Liver (tissue), 9 donors: ENCODE measurements around the gene DTNA. TPM values are rescaled to one million over a fixed set of nuclear protein-coding genes. Genes with fewer than 3 reads are reported as not detected.

Experiments used
- DNase-seq: peaks from one replicate; pipeline ENCODE4 v3.0.0-alpha.2; 2017; ENCODE audit warnings: low spot score
- H3K27ac ChIP-seq, 2 donors: one replicate each; pipeline ENCODE4 v1.7.0; 2013; ENCODE audit warnings: inconsistent platforms in 2 of 2, low read length in 2 of 2, control low read depth in 1 of 2, low read depth in 1 of 2, mild to moderate bottlenecking in 1 of 2
- H3K27me3 ChIP-seq, 4 donors: one replicate each; pipeline versions ENCODE4 v1.6.1 to v1.7.0; 2013; ENCODE audit warnings: low read length in 3 of 4, inconsistent platforms in 1 of 4, mild to moderate bottlenecking in 1 of 4, moderate library complexity in 1 of 4; ENCODE audit not compliant: control insufficient read depth in 4 of 4, insufficient read depth in 4 of 4
- H3K36me3 ChIP-seq, 4 donors: one replicate each; pipeline versions ENCODE4 v1.6.1 to v1.7.0; 2013; ENCODE audit warnings: low read length in 3 of 4, mild to moderate bottlenecking in 3 of 4, low read depth in 1 of 4, moderate library complexity in 1 of 4; ENCODE audit not compliant: control insufficient read depth in 4 of 4, insufficient read depth in 3 of 4
- H3K4me1 ChIP-seq, 4 donors: one replicate each; pipeline versions ENCODE4 v1.6.1 to v1.7.0; 2013; ENCODE audit warnings: low read length in 3 of 4, mild to moderate bottlenecking in 3 of 4, moderate library complexity in 1 of 4; ENCODE audit not compliant: control insufficient read depth in 4 of 4, insufficient read depth in 4 of 4
- H3K4me3 ChIP-seq, 3 donors: one replicate each; pipeline versions ENCODE4 v1.6.1 to v1.7.0; 2013; ENCODE audit warnings: low read length in 3 of 3, control low read depth in 1 of 3, low read depth in 1 of 3, mild to moderate bottlenecking in 1 of 3
- H3K9ac ChIP-seq, 2 donors: one replicate each; pipeline ENCODE4 v1.7.0; 2013; ENCODE audit warnings: low read length in 2 of 2, mild to moderate bottlenecking in 2 of 2, moderate library complexity in 2 of 2, control low read depth in 1 of 2, low read depth in 1 of 2
- H3K9me3 ChIP-seq, 4 donors: one replicate each; pipeline versions ENCODE4 v1.6.1 to v1.7.0; 2013; ENCODE audit warnings: low read length in 3 of 4; ENCODE audit not compliant: control insufficient read depth in 4 of 4
- ATF3 ChIP-seq: IDR thresholded peaks from 2 replicates; pipeline ENCODE4 v1.6.1; 2016; ENCODE audit warnings: antibody characterized with exemption
- CTCF ChIP-seq: fragments of 150-350 bp; IDR thresholded peaks from 2 replicates; pipeline ENCODE4 v1.5.1; 2017; ENCODE audit warnings: improper control_type of control experiment, low read depth, low read length; ENCODE audit not compliant: missing input control
- EGR1 ChIP-seq, 2 donors: IDR thresholded peaks; 2 replicates each; pipeline ENCODE4 v1.6.1; 2016 to 2018; ENCODE audit warnings: antibody characterized with exemption in 2 of 2, low read depth in 2 of 2
- FOXA1 ChIP-seq: IDR thresholded peaks from 2 replicates; pipeline ENCODE4 v1.6.1; 2016; ENCODE audit warnings: antibody characterized with exemption
- FOXA2 ChIP-seq: IDR thresholded peaks from 2 replicates; pipeline ENCODE4 v1.6.1; 2016; ENCODE audit warnings: antibody characterized with exemption
- HNF4A ChIP-seq, 2 donors: conservative IDR thresholded peaks; 2 replicates each; pipeline ENCODE4 v1.6.1; 2016; ENCODE audit warnings: antibody characterized with exemption in 2 of 2, mild to moderate bottlenecking in 2 of 2
- JUND ChIP-seq, 2 donors: IDR thresholded peaks; 2 replicates each; pipeline ENCODE4 v1.6.1; 2016; ENCODE audit warnings: antibody characterized with exemption in 2 of 2
- MAX ChIP-seq: IDR thresholded peaks from 2 replicates; pipeline ENCODE4 v1.6.1; 2016; ENCODE audit warnings: antibody characterized with exemption
- NR2F2 ChIP-seq: IDR thresholded peaks from 2 replicates; pipeline ENCODE4 v1.6.1; 2016; ENCODE audit warnings: antibody characterized with exemption
- RAD21 ChIP-seq, 2 donors: IDR thresholded peaks; 2 replicates each; pipeline ENCODE4 v1.6.1; 2016; ENCODE audit warnings: antibody characterized with exemption in 2 of 2, mild to moderate bottlenecking in 2 of 2
- REST ChIP-seq: IDR thresholded peaks from 2 replicates; pipeline ENCODE4 v1.6.1; 2016; ENCODE audit warnings: antibody characterized with exemption, mild to moderate bottlenecking
- RXRA ChIP-seq, 2 donors: IDR thresholded peaks; 2 replicates each; pipeline ENCODE4 v1.6.1; 2017 to 2018; ENCODE audit warnings: antibody characterized with exemption in 2 of 2, mild to moderate bottlenecking in 1 of 2
- SP1 ChIP-seq: IDR thresholded peaks from 2 replicates; pipeline ENCODE4 v1.6.1; 2018; ENCODE audit warnings: antibody characterized with exemption, mild to moderate bottlenecking
- TAF1 ChIP-seq: conservative IDR thresholded peaks from 2 replicates; pipeline ENCODE4 v1.6.1; 2016; ENCODE audit warnings: antibody characterized with exemption, mild to moderate bottlenecking
- ZBTB33 ChIP-seq: IDR thresholded peaks from 2 replicates; pipeline ENCODE4 v1.6.1; 2016; ENCODE audit warnings: antibody characterized with exemption
- WGBS: extraction: QIAGEN DNeasy Blood & Tissue Kit; methylation state at CpG from one replicate; pipeline ENCODE4 v1.1.7; 2013; 5-methylcytosine and 5-hydroxymethylcytosine counted together
- polyA plus RNA-seq, 2 donors: library from polyadenylated mRNA; stranded (reverse) in 1 of 2; unstranded in 1 of 2; fragments of 200-250 nt in 1 of 2; fragments of >200 nt in 1 of 2; fragmentation: Nextera tagmentation in 1 of 2; extraction: Ambion mirVana in 1 of 2; gene quantifications; one replicate each; pipeline versions ENCODE4 v1.2.1 to v1.2.3, GENCODE V29; 2013 to 2015
- total RNA-seq, 2 donors: library from RNA; depleted of rRNA; stranded (reverse); fragments of >200 nt; gene quantifications; one replicate each; pipeline ENCODE4 v1.2.3, GENCODE V29; 2014
- donor health status: healthy.
- donor health status: healthy.
- donor health status: healthy.
- donor health status: healthy.
- donor health status: healthy.

The DTNA gene
- total and polyA plus RNA-seq, 4 donors = 0.33 to 3.2 (median 1.4) TPM

- Histone ChIP-seq H3K4me1 (peaks cover 0 to 6% (median 4%) of the 10 kb centered on the region in 4 donors), H3K36me3 (no peaks in the 10 kb centered on the region), H3K4me3 (no peak overlapping the region), H3K9ac (no peak overlapping the region), H3K9me3 (no peaks in the 10 kb centered on the region), H3K27ac (no peak overlapping the region), H3K27me3 (no peaks in the 10 kb centered on the region)
- DNase-seq = no peak
- TF ChIP-seq ZBTB33 = no peak
- TF ChIP-seq SP1 = no peak
- TF ChIP-seq CTCF = no peak
- no peak for TF ChIP-seq FOXA2
- no peak for TF ChIP-seq REST
- TF ChIP-seq RXRA (IDR thresholded peaks at IDR 0.05) = no peak
- TF ChIP-seq HNF4A (conservative IDR thresholded peaks at IDR 0.05) = no peak
- TF ChIP-seq FOXA1 = no peak
- TF ChIP-seq NR2F2 = no peak
- no peak for TF ChIP-seq RAD21 (IDR thresholded peaks at IDR 0.05)
- TF ChIP-seq TAF1 = no peak
- TF ChIP-seq ATF3 = no peak
- TF ChIP-seq MAX = no peak
These were observed 95.8 kb downstream of the DTNA start for GRCh38 chr18:34805878-34806351.

GRCh38 chr18:34806527-34806926, 96.4 kb downstream of the DTNA start:
- peaks cover 0 to 6% (median 4%) of the 10 kb centered on the region in 4 donors for H3K4me1 ChIP-seq
- no peak overlapping the region for H3K27ac ChIP-seq
- H3K9ac ChIP-seq = no peak overlapping the region
- H3K36me3 ChIP-seq = no peaks in the 10 kb centered on the region
- no peak for DNase-seq
- WGBS = 54% methylated on average over 3 of the region's 3 CpGs
- no peaks in the 10 kb centered on the region for H3K27me3 ChIP-seq
- H3K4me3 ChIP-seq = no peak overlapping the region
- H3K9me3 ChIP-seq = no peaks in the 10 kb centered on the region
- TF ChIP-seq RXRA (IDR thresholded peaks at IDR 0.05) (no peak), FOXA1 (no peak), JUND (IDR thresholded peaks at IDR 0.05) (no peak), EGR1 (IDR thresholded peaks at IDR 0.05; ENCODE audit: low read depth in 2 of 2) (no peak), ATF3 (no peak), ZBTB33 (no peak), FOXA2 (no peak), SP1 (no peak), REST (no peak)
